B cell (primary cell): ENCODE measurements around the gene GYG2.

Experiments
- CTCF ChIP-seq: fragments of 200-600 bp; IDR thresholded peaks from one replicate; pipeline ENCODE4 v1.8.0; 2022; ENCODE audit warnings: antibody characterized with exemption, mild to moderate bottlenecking
- EZH2 ChIP-seq: IDR thresholded peaks from 2 replicates; pipeline ENCODE4 v1.6.1; 2012; ENCODE audit warnings: borderline replicate concordance, low read depth, mild to moderate bottlenecking, moderate library complexity, low read length; ENCODE audit not compliant: insufficient read depth, poor library complexity, severe bottlenecking

- TF ChIP-seq EZH2: no peak
- no peak for TF ChIP-seq CTCF
Observed at GRCh38 chrX:2794336-2794735, 34.4 kb upstream of the GYG2 start.
